Thoracic aorta (tissue), 2 donors: Measurements from ENCODE around the gene OR1F1. TPM values are rescaled to one million over a fixed set of nuclear protein-coding genes. Genes with fewer than 3 reads are reported as not detected.
"Not testable (repeated sequence)": the region's sequence is repeated elsewhere in the genome, so short reads cannot be mapped to it uniquely, and the experiment has no call there.

Experiments used
- ATAC-seq: fragments of 150-250 bp; one replicate; pipeline ENCODE4 v1.8.0; 2017; ENCODE audit warnings: low read depth; ENCODE audit not compliant: insufficient number of reproducible peaks, low FRiP score
- DNase-seq: peaks from one replicate; pipeline ENCODE4 v3.0.0-alpha.2; 2020; ENCODE audit warnings: low spot score
- H3K27ac ChIP-seq, 2 donors: fragments of 200-600 bp; sonication (generic); 1 replicate in 1 of 2; 2 replicates in 1 of 2; pipeline ENCODE4 v1.5.1; 2016; ENCODE audit warnings: mild to moderate bottlenecking in 2 of 2, moderate library complexity in 2 of 2
- H3K27me3 ChIP-seq: fragments of 200-600 bp; sonication (generic); replicated peaks from 2 replicates; pipeline ENCODE4 v1.6.0; 2016; ENCODE audit warnings: mild to moderate bottlenecking; ENCODE audit not compliant: insufficient read depth
- H3K36me3 ChIP-seq: fragments of 200-600 bp; sonication (generic); one replicate; pipeline ENCODE4 v1.5.1; 2016
- H3K4me1 ChIP-seq, 2 donors: fragments of 200-600 bp; sonication (generic); 1 replicate in 1 of 2; 2 replicates in 1 of 2; pipeline versions ENCODE4 v1.5.1 to v1.6.0; 2016; ENCODE audit warnings: low read depth in 2 of 2, mild to moderate bottlenecking in 1 of 2; ENCODE audit not compliant: control insufficient read depth in 1 of 2
- H3K4me3 ChIP-seq: fragments of 200-600 bp; sonication (generic); 2 replicates; pipeline ENCODE4 v1.5.1; 2016; ENCODE audit warnings: mild to moderate bottlenecking
- H3K9me3 ChIP-seq: fragments of 200-600 bp; sonication (generic); 2 replicates; pipeline ENCODE4 v1.5.1; 2016
- total RNA-seq, 2 donors: library from RNA; depleted of rRNA; stranded (reverse); fragments of >200 nt; gene quantifications; one replicate each; pipeline versions ENCODE4 v1.1.0 to v1.2.3, GENCODE V29; 2016
- TF ChIP-seq, protein P1 (sequence below): fragments of 200-600 bp; sonication (generic); IDR thresholded peaks from one replicate; pipeline ENCODE4 v1.5.1; 2019; ENCODE audit warnings: antibody characterized with exemption

The OR1F1 gene
- total RNA-seq, 2 donors from 2014 or later = not detected

DNA sequence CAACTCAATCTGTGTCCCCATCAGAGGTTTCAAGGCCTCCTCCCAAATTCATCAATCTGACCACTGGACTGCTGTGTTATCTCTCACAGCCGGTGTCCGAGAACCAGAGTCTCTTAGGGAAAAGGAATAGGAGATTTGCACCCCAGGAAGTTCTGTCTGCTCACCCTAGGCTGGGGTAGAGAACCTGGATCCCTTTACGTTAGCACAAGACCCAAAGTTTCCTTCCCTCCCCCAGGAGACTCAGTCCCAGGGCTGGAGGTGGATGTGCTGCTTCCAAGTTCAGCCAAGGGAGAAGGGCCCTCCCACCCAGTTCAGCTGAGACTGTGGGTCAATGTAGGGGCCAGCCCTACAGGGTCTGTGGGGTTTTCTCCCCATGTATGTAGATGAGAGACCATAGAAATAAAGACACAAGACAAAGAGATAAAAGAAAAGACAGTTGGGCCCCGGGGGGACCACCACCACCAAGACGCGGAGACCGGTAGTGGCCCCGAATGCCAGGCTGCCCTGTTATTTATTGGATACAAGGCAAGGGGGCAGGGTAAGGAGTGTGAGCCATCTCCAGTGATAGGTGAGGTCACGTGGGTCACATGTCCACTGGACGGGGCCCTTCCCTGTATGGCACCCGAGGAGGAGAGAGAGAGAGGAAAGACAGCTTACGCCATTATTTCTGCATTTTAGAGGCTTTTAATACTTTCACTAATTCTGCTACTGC lies 22.7 kb upstream of the OR1F1 start:
- no peak overlapping the region for H3K27ac ChIP-seq
- no peak for ATAC-seq
- peaks cover 6% of the 10 kb centered on the region for H3K27me3 ChIP-seq
- TF ChIP-seq, protein P1, sequence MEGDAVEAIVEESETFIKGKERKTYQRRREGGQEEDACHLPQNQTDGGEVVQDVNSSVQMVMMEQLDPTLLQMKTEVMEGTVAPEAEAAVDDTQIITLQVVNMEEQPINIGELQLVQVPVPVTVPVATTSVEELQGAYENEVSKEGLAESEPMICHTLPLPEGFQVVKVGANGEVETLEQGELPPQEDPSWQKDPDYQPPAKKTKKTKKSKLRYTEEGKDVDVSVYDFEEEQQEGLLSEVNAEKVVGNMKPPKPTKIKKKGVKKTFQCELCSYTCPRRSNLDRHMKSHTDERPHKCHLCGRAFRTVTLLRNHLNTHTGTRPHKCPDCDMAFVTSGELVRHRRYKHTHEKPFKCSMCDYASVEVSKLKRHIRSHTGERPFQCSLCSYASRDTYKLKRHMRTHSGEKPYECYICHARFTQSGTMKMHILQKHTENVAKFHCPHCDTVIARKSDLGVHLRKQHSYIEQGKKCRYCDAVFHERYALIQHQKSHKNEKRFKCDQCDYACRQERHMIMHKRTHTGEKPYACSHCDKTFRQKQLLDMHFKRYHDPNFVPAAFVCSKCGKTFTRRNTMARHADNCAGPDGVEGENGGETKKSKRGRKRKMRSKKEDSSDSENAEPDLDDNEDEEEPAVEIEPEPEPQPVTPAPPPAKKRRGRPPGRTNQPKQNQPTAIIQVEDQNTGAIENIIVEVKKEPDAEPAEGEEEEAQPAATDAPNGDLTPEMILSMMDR = no peak
- H3K9me3 ChIP-seq = no peaks in the 10 kb centered on the region
- DNase-seq = no peak
- peaks cover 0 to 2% of the 10 kb centered on the region in 2 donors for H3K4me1 ChIP-seq
- H3K36me3 ChIP-seq = no peaks in the 10 kb centered on the region
- H3K4me3 ChIP-seq = peak overlapping the region; percentile 56

DNA sequence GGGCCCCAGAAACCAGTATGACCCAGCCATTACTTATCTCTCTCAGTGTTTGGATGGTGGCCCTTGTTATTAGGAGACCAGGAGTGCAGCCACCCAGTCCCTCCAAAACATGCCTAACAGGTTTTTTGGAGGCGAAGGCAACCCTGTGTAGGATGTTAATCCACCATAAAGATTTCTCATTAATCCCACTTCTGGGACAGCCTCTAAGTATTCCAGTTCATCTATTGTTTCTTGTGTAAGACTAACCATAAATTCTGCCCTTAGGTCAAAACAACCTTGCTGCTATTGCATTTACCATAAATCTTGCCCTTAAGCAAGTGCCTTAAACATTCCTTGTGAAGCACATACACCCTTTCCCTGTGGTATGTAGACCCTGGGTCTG lies 21.5 kb upstream of the OR1F1 start:
- Histone ChIP-seq H3K4me3 (no peak overlapping the region), H3K4me1 (peaks cover 0 to 14% of the 10 kb centered on the region in 2 donors), H3K9me3 (no peaks in the 10 kb centered on the region), H3K27me3 (peaks cover 9% of the 10 kb centered on the region), H3K27ac (no peak overlapping the region), H3K36me3 (no peaks in the 10 kb centered on the region)
- DNase-seq (no peak), ATAC-seq (no peak)
- TF ChIP-seq, protein P1 = no peak

GRCh38 chr16:3168729-3169128 lies 19.3 kb upstream of the OR1F1 start:
- ATAC-seq, H3K9me3 ChIP-seq, DNase-seq, H3K27ac ChIP-seq, H3K36me3 ChIP-seq, H3K4me3 ChIP-seq: not testable (repeated sequence)
- H3K4me1 ChIP-seq = peaks cover 0 to 15% of the 10 kb centered on the region in 2 donors
- peaks cover 13% of the 10 kb centered on the region for H3K27me3 ChIP-seq

GRCh38 chr16:3170440-3171180 lies 17.4 kb upstream of the OR1F1 start:
- DNase-seq (no peak), ATAC-seq (no peak)
- H3K9me3 ChIP-seq = no peaks in the 10 kb centered on the region
- H3K27ac ChIP-seq = no peak overlapping the region
- H3K4me3 ChIP-seq = peak overlapping the region; percentile 53
- no peaks in the 10 kb centered on the region for H3K36me3 ChIP-seq
- TF ChIP-seq, protein P1 = no peak
- H3K27me3 ChIP-seq = peaks cover 29% of the 10 kb centered on the region
- peaks cover 0 to 15% of the 10 kb centered on the region in 2 donors for H3K4me1 ChIP-seq

- DNase-seq (no peak), ATAC-seq (no peak)
- peaks cover 0 to 15% of the 10 kb centered on the region in 2 donors for H3K4me1 ChIP-seq
- peaks cover 37% of the 10 kb centered on the region for H3K27me3 ChIP-seq
- TF ChIP-seq, protein P1 = no peak
- no peak overlapping the region for H3K27ac ChIP-seq
- H3K9me3 ChIP-seq = no peaks in the 10 kb centered on the region
- no peaks in the 10 kb centered on the region for H3K36me3 ChIP-seq
- H3K4me3 ChIP-seq = peak overlapping the region; percentile 53
These were observed 16.7 kb upstream of the OR1F1 start for GRCh38 chr16:3171181-3171854.
